Pancreas (tissue), 10 donors: ENCODE measurements around the gene DNPH1. TPM values are rescaled to one million over a fixed set of nuclear protein-coding genes. Genes with fewer than 3 reads are reported as not detected.

ENCODE experiments used
- ATAC-seq, 4 donors: fragments of 200-7000 bp; cut with Tn5 transposase; one replicate each; pipeline versions ENCODE4 v1.8.0 to v1.9.1; 2020; ENCODE audit warnings: mild to moderate bottlenecking in 4 of 4, moderate library complexity in 4 of 4
- DNase-seq, 6 donors: peaks; one replicate each; pipeline ENCODE4 v3.0.0-alpha.2; 2020
- FAIRE-seq: peaks from 2 replicates; lab custom pipeline; 2012; peaks lifted over from hg19 to GRCh38; lab: Jason Lieb, UNC
- H3K27ac ChIP-seq, 4 donors: fragments of 200-600 bp; sonication (generic); 1 replicate in 3 of 4; 2 replicates in 1 of 4; pipeline versions ENCODE4 v1.5.0 to v1.8.0; 2020
- H3K27me3 ChIP-seq, 4 donors: fragments of 200-600 bp; one replicate each; pipeline ENCODE4 v1.8.0; 2021
- H3K36me3 ChIP-seq, 3 donors: fragments of 200-600 bp; sonication (generic) in 1 of 3; one replicate each; pipeline versions ENCODE4 v1.5.0 to v1.8.0; 2020 to 2021
- H3K4me1 ChIP-seq, 3 donors: fragments of 200-600 bp; one replicate each; pipeline ENCODE4 v1.8.0; 2021
- H3K4me3 ChIP-seq, 4 donors: fragments of 200-600 bp; sonication (generic) in 2 of 4; one replicate each; pipeline versions ENCODE4 v1.5.0 to v1.8.0; 2020 to 2021
- H3K9me3 ChIP-seq, 4 donors: fragments of 200-600 bp; one replicate each; pipeline ENCODE4 v1.8.0; 2021
- CTCF ChIP-seq, 4 donors: fragments of 200-600 bp; sonication (generic) in 3 of 4; IDR thresholded peaks; one replicate each; pipeline versions ENCODE4 v1.5.0 to v1.8.0; 2021; ENCODE audit warnings: antibody characterized with exemption in 4 of 4
- WGBS, 2 donors: extraction: QIAGEN DNeasy Blood & Tissue Kit; methylation state at CpG; one replicate each; pipeline ENCODE4 v1.1.7; 2013; 5-methylcytosine and 5-hydroxymethylcytosine counted together
- intact Hi-C, 3 donors: fragments of 100-400 bp; cut with DNase I; formaldehyde crosslinking; loops; one replicate each; pipeline versions ENCODE4 v1.11.1 to v1.14.2; 2022
- polyA plus RNA-seq, 2 donors: library from polyadenylated mRNA; stranded (reverse); fragments of 200-250 nt; gene quantifications; one replicate each; pipeline ENCODE4 v1.2.3, GENCODE V29; 2013
- total RNA-seq, 6 donors: library from RNA; stranded (reverse); fragmentation: NEBNext Ultra II Directional in 4 of 6; extraction: Animal tissue kit (Norgen Biotek cat#: 25700) in 4 of 6; gene quantifications; one replicate each; pipeline versions ENCODE4 v1.2.1 to v1.2.4, GENCODE V29; 2021 to 2023
- donor health status: healthy with polysubstance abuse.
- donor health status: DM: no; HTN: no; CAD: no; lungs with moderate emphysema.
- donor health status: DM: no; HTN: no; CAD: no.
- donor health status: control.
- donor health status: control.
- donor health status: Bipolar disorder and iron deficiency.
- donor health status: DM: yes; HTN: yes; CAD: no.
- donor health status: DM: no; HTN: no; CAD: no.
- donor health status: DM: no; HTN: no; CAD: no.
- donor health status: DM: yes; HTN: yes; CAD: no.

The DNPH1 gene
- total and polyA plus RNA-seq, 8 donors: 19.9 to 73.3 (median 43.2) TPM

DNA sequence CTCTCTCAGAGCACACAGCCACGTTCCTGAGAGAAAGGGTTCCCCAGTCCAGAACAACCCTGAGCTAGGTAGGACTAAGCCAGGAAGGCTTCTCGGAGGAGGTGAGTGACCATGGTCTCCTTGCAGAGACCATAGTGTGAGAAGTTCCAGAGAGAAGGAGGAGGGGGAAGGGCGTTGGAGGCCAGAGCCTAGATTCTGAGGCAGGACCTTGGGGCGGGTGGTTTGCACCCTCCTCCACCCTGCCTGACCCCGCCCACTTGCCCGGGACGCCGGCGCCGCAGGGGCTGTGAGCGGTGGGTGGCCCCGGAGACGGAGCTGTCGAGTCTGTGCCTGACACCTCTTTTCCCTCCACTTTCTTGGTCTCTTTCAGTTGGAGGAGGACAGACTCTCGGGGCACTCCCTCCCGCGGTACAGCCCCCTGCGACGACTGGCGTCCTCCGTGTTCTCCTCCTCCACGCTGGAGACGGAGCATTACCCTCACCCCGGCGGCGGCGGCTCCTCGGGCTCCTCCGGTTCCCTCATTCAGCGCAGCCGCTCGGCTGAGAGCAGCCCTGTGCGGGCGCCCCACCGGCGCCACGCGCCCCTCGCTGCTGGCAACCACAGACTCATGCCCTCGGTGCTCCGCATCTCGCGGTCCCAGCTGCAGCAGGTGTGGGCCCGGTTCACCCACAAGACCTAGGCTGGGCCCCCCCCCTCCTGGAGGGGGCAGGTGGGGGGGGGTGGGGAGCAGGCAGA is 40.2 kb upstream of the DNPH1 start:
- Histone ChIP-seq H3K4me3 (peak overlapping the region in 2 of 4 donors; percentile 35 to 43), H3K27ac (peak overlapping the region in 2 of 4 donors; percentile 84 to 87)
- peak; percentile 46 to 70 (median 57) for ATAC-seq

GRCh38 chr6:43268782-43269272 is 39.5 kb upstream of the DNPH1 start:
- Histone ChIP-seq H3K9me3 (no peaks in the 10 kb centered on the region), H3K4me3 (peak overlapping the region in 1 of 4 donors; percentile 43), H3K4me1 (peaks cover 7 to 31% (median 16%) of the 10 kb centered on the region in 3 donors), H3K36me3 (no peaks in the 10 kb centered on the region), H3K27ac (peak overlapping the region in 2 of 4 donors; percentile 84 to 87), H3K27me3 (no peaks in the 10 kb centered on the region)
- FAIRE-seq (no peak), DNase-seq (no peak), ATAC-seq (no peak)
- TF ChIP-seq CTCF (IDR thresholded peaks at IDR 0.05): no peak
- intact Hi-C loops: no loop called here
- 71 to 78% methylated on average over 10 of the region's 10 CpGs for WGBS, 2 donors

More for the DNA sequence above, 40.2 kb upstream of the DNPH1 start:
- TF ChIP-seq CTCF (IDR thresholded peaks at IDR 0.05): no peak
- H3K9me3 ChIP-seq: no peaks in the 10 kb centered on the region
- H3K27me3 ChIP-seq: no peaks in the 10 kb centered on the region
- peaks cover 7 to 31% (median 16%) of the 10 kb centered on the region in 3 donors for H3K4me1 ChIP-seq
- FAIRE-seq (no peak), DNase-seq (peak; percentile 31 to 85 (median 61))
- H3K36me3 ChIP-seq: no peaks in the 10 kb centered on the region
- intact Hi-C loops: no loop called here
- WGBS, 2 donors: 8 to 10% methylated on average over 44 of the region's 44 CpGs

DNA sequence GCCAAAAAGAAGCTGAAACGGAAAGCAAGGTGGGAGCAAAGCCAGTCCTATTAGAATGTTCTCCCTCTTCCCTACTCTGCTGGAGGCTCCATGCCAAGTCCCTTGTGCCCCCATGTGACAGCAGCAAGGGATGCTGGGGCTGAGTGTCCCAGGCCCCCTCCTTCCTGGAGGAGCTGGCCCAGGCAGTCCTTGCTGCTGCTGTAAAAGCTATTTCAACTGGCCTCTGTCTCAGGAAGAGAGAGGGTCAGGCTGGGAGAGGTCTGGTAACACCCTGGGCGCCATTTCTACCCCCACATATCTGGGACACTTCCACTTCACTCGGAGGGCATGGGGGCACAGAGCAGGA is 39.0 kb upstream of the DNPH1 start:
- ATAC-seq: peak in 2 of 4 donors; percentile 14 to 37
- H3K36me3 ChIP-seq: no peaks in the 10 kb centered on the region
- H3K27me3 ChIP-seq: no peaks in the 10 kb centered on the region
- peak overlapping the region in 2 of 4 donors; percentile 84 to 87 for H3K27ac ChIP-seq
- no peak for TF ChIP-seq CTCF (IDR thresholded peaks at IDR 0.05)
- no peak for FAIRE-seq
- peaks cover 7 to 31% (median 16%) of the 10 kb centered on the region in 3 donors for H3K4me1 ChIP-seq
- WGBS, 2 donors: 77 to 79% methylated on average over 3 of the region's 3 CpGs
- no peak overlapping the region for H3K4me3 ChIP-seq
- H3K9me3 ChIP-seq: no peaks in the 10 kb centered on the region
- DNase-seq: peak in 2 of 6 donors; percentile 35 to 72
- intact Hi-C loops: no loop called here

DNA sequence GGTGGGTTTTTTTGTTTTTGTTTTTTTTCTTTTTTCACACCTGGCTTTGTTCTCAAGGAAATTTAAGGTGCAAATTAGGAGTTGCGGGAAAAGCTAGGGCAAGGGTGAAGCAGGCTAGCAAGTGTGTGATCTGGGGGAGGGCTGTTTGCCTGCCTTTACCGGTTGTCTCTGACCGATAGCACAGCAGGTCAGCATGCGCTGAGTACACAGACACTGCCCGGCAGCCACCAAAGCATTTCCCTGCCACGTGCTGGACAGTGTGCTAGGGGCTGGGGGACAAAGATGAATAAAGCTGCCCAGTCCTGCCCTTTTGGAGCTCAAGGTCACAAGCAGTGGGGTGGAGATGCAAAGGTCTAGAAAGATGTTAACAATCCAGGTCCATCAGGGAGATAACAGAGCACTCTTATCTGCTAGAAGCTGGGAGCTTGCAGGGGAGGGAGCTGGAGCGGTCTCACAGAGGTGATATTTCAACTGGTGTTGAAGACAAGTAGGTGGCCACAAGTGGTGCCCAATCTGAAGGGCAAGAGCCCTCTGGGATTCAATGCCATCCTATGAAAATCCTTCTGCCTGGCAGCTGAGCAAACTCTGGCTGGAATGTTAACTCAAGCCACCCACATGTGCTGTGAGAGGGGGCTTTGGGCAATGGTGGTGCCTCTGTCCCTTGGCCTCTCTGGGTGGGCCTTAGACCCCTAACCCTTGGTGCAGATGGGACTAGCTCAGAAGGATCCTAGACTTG is 38.5 kb upstream of the DNPH1 start:
- intact Hi-C loops: no loop called here
- Histone ChIP-seq H3K27me3 (no peaks in the 10 kb centered on the region), H3K27ac (peak overlapping the region in 3 of 4 donors; percentile 11 to 87 (median 84)), H3K36me3 (no peaks in the 10 kb centered on the region), H3K4me1 (peaks cover 7 to 31% (median 16%) of the 10 kb centered on the region in 3 donors), H3K9me3 (no peaks in the 10 kb centered on the region), H3K4me3 (no peak overlapping the region)
- no peak for TF ChIP-seq CTCF (IDR thresholded peaks at IDR 0.05)
- 28 to 29% methylated on average over 7 of the region's 7 CpGs for WGBS, 2 donors
- DNase-seq (peak in 2 of 6 donors; percentile 65 to 85), ATAC-seq (peak; percentile 35 to 78 (median 68)), FAIRE-seq (no peak)
